ENCODE results near the gene ALG9.

Gene ALG9

GRCh38 chr11:111759376-111759775 lies 112.0 kb downstream of the ALG9 start:
- H3K4me3 ChIP-seq (ENCODE audit: low read length) = no peak overlapping the region
- TF ChIP-seq, protein P1, sequence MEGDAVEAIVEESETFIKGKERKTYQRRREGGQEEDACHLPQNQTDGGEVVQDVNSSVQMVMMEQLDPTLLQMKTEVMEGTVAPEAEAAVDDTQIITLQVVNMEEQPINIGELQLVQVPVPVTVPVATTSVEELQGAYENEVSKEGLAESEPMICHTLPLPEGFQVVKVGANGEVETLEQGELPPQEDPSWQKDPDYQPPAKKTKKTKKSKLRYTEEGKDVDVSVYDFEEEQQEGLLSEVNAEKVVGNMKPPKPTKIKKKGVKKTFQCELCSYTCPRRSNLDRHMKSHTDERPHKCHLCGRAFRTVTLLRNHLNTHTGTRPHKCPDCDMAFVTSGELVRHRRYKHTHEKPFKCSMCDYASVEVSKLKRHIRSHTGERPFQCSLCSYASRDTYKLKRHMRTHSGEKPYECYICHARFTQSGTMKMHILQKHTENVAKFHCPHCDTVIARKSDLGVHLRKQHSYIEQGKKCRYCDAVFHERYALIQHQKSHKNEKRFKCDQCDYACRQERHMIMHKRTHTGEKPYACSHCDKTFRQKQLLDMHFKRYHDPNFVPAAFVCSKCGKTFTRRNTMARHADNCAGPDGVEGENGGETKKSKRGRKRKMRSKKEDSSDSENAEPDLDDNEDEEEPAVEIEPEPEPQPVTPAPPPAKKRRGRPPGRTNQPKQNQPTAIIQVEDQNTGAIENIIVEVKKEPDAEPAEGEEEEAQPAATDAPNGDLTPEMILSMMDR (conservative IDR thresholded peaks at IDR 0.05; ENCODE audit: low read depth, low read length) = no peak
- no peak for DNase-seq (ENCODE audit: low read depth)

- H3K4me3 ChIP-seq (ENCODE audit: low read length) = no peak overlapping the region
- no peak for DNase-seq (ENCODE audit: low read depth)
- TF ChIP-seq, protein P1 (conservative IDR thresholded peaks at IDR 0.05; ENCODE audit: low read depth, low read length) = no peak
Observed at GRCh38 chr11:111756097-111756496, 115.3 kb downstream of the ALG9 start.

GRCh38 chr11:111749646-111750045 lies 121.7 kb downstream of the ALG9 start:
- TF ChIP-seq, protein P1 (conservative IDR thresholded peaks at IDR 0.05; ENCODE audit: low read depth, low read length) = no peak
- H3K4me3 ChIP-seq (ENCODE audit: low read length) = no peak overlapping the region
- no peak for DNase-seq (ENCODE audit: low read depth)

DNA sequence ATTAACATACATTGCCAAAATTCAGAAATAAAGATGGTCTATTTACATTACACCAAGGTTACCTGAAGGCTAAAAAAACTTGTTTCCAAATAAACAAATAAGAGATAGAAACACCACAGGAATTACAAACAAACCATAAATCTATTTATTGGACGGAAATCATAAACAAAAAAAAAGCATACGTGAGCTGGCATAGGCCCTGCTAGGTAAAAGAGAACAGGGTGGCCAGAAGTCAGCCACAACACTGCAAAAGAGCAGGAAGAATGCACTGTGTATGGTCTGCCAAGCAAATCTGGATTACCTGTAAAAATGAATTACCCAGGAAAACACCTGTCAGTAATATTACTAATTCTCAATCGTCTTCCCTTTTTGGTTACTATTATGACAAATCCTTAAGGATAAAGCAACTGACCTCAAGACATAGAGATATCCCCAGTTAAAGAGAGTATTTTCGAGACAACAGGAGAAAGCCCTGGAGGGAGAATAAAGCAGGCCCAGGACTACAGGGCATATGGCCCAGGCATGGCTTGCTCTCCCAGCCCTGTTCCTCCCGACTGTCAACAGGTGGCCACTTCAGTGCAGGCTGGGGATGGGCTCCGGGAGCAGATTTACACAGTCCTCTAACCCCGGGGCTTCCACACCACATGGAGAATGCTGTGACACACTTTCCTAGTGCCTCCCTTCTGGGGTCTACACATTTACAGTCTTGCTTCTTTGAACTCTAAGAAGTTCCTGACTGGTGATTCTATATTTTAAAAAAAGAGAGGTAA lies 123.2 kb downstream of the ALG9 start:
- H3K4me3 ChIP-seq (ENCODE audit: low read length) = no peak overlapping the region
- TF ChIP-seq, protein P1 (conservative IDR thresholded peaks at IDR 0.05; ENCODE audit: low read depth, low read length) = no peak
- no peak for DNase-seq (ENCODE audit: low read depth)

GRCh38 chr11:111745719-111746504 lies 125.5 kb downstream of the ALG9 start:
- DNase-seq (ENCODE audit: low read depth) = no peak
- TF ChIP-seq, protein P1 (conservative IDR thresholded peaks at IDR 0.05; ENCODE audit: low read depth, low read length) = no peak

DNA sequence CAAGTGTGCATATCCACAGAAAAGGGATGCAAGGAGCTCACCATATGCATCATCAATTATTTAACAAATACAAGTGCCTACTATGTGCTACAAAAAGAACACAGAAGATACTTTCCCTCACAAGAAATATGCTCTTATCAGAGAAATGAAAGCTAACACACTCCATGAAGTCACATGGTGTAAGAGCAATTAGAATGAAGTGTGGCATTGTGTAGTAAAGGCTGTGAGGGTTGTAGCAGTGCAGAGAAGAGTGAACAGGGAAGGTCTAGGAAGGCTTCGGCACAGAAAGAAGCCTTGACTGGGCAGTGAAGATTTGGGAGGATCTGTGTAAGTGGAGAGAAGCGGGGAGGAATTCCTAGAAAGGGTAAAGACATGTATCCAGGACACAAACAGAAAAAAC lies 127.7 kb downstream of the ALG9 start:
- TF ChIP-seq, protein P1 (conservative IDR thresholded peaks at IDR 0.05; ENCODE audit: low read depth, low read length) = no peak
- H3K4me3 ChIP-seq (ENCODE audit: low read length) = no peak overlapping the region
- DNase-seq (ENCODE audit: low read depth) = no peak

More at GRCh38 chr11:111745719-111746504, 125.5 kb downstream of the ALG9 start:
- no peak overlapping the region for H3K4me3 ChIP-seq (ENCODE audit: low read length)

Data from retinal pigment epithelial cell (primary cell).